Ureter (tissue), 1 donor: ENCODE measurements around the gene CUL7. TPM values are rescaled to one million over a fixed set of nuclear protein-coding genes. Genes with fewer than 3 reads are reported as not detected.
"Not testable (repeated sequence)": the region's sequence is repeated elsewhere in the genome, so short reads cannot be mapped to it uniquely, and the experiment has no call there.

Source experiments
- DNase-seq: peaks from one replicate; pipeline ENCODE4 v3.0.0-alpha.2; 2020; ENCODE audit warnings: low spot score
- total RNA-seq: library from RNA; stranded (reverse); gene quantifications from one replicate; pipeline ENCODE4 v1.2.4, GENCODE V29; 2023
- donor health status: DM: yes; HTN: yes; CAD: no.

The CUL7 gene
- 28.8 TPM for total RNA-seq

- peak; percentile 94 for DNase-seq
Measured at GRCh38 chr6:43053545-43054205, at the start of gene CUL7. Gene CUL7, minus strand, starts transcription at chr6:43053851. Its CDS starts 1,063 bp downstream, at chr6:43052788.

DNA sequence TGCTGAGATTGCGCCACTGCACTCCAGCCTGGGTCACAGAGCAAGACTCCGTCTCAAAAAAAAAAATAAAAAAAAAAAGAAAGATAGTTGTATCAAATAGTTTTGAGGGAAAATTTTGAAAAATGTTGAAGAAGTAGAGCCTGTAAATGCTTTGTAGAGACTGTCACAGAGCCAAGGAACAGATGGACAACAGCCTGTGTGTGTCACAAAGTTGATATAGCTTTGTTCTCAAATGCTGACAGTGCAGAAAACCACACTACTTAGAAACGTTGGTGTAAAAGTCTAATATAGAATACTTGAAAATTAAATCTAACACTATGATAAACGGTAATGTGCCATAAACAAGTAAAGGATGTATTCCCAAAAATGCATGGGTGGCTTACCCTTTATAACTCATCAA lies 47.8 kb upstream of the CUL7 start:
- DNase-seq, result no peak

- DNase-seq, result no peak
Measured at GRCh38 chr6:43097502-43097901, 43.9 kb upstream of the CUL7 start.

DNA sequence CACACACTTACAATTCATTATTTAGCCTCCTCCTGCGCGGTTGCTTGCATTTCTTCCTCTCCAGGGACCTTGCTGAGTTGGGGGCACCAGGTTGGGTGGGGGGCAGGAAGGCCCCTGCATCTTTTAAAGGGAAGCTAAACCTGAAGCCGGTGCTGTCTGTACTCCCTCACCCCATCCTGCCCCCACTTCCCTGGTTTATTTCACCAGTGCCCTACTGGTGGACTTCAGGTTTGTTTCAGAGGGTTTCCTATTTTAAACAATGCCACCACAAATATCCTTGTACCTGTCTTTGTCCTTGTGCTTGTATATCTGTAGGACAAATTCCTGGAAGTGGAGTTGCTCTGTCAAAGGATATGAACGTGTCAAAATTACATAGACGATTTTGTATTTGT lies 43.4 kb upstream of the CUL7 start:
- no peak for DNase-seq

- peak; percentile 62 for DNase-seq
Measured at GRCh38 chr6:43096451-43097097, 42.9 kb upstream of the CUL7 start.

DNA sequence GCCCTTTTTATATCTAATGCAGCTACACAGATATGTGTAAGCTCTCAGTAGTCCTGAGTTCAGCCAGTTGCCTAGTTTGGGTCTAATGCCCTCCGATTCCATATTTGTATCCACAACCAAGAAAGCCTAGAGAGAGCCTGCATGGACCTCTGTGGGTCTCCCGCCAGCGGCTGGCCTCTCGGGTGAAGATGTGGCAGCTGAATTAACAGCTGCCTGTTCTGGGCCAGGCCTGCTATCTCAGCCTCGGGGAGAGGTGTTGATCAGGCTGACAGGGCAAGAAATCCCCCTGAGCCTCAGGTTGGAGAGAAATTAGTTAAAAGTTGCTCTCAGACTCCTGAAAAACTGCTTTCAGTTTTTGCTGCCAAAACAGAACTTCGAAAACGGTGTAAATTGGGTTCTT lies 42.3 kb upstream of the CUL7 start:
- no peak for DNase-seq

GRCh38 chr6:43093436-43094289 lies 40.0 kb upstream of the CUL7 start:
- DNase-seq, result no peak

DNA sequence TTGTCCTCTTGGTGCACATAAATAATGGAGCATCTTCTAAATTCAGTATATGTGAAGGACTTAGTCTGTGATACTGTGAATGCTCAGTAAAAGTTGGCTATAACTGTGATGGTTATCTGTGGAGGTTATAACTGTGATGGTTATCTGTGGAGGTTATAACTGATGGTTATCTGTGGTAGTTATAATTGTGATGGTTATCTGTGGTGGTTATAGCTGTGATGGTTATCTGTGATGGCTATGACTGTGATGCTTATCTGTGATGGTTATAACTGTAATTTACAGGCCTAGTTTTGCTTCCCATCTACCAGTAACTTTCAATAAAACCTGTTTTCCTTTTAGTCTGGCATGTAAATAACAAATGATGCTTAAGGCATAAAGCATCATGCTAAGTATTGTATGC lies 39.0 kb upstream of the CUL7 start:
- no peak for DNase-seq

- no peak for DNase-seq
Measured at GRCh38 chr6:43091436-43091991, 37.9 kb upstream of the CUL7 start.

DNA sequence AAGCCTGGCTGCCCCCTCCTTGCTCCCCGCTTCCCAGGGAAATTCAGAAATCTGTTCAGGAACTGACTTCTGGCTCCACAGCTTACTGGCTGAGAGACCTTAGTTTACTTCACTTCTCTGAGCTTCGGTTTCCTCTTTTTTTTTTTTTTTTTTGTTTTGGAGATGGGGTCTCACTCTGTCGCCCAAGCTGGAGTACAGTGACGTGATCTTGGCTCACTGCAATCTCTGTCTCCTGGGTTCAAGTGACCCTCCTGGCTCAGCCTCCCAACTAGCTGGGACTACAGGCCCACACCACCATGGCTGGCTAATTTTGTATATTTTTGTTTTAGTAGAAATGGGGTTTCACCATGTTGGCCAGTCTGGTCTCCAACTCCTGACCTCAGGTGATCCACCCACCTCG lies 37.4 kb upstream of the CUL7 start:
- no peak for DNase-seq

DNA sequence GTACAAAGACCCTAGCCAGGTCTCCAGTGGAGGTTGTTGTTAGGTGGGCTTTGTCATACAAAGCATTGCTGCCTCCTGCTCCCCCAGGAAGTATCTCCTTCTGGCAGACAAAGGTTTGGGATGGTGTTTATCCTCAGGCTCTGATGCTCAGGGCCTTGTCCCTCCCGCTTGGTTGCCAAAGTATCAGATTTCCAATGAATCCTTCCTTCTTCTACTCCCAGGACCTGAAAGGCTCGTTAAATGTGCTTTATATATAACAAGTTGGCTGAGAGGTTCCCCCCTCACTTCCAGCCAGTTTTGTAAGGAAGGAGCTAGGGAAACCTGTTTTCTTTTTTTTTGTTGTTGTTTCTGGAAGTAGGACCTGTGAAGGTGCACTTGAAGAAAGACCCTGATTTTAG lies 36.9 kb upstream of the CUL7 start:
- no peak for DNase-seq

DNA sequence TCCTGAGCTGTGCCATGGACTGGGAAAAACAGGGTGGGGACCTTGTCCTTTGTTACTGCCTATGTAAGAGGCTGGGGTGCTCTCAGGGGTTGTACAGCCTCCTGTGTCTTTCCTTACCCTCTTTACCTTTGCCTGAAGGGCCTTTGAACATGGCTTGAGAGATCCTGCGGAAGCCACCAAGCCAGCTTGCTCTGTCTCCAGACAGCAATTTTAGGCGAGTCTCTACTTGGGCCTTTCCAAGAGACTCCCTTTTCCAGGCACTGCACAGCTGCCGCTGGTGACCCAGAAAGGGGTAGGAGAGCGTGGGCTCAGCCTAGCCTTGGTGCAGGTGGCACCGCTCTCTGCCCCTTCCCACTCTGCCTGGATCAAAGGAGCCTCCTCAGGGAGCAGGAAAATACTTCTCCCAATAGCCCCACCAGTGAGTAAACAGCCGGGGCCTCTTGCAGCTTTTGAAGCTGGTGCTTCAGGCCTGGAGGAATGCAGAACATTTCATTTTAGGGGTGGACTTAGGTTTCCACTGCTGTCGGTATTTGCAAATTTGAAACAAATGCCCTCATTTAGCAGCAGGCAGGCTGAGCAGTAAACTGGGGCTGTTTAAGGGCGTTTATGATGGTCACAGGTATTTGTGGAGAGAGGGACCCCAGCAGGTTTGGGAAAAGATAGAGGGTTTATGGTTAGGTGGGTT lies 36.4 kb upstream of the CUL7 start:
- DNase-seq, result no peak

- DNase-seq, result no peak
Measured at GRCh38 chr6:43089467-43089866, 35.8 kb upstream of the CUL7 start.

DNA sequence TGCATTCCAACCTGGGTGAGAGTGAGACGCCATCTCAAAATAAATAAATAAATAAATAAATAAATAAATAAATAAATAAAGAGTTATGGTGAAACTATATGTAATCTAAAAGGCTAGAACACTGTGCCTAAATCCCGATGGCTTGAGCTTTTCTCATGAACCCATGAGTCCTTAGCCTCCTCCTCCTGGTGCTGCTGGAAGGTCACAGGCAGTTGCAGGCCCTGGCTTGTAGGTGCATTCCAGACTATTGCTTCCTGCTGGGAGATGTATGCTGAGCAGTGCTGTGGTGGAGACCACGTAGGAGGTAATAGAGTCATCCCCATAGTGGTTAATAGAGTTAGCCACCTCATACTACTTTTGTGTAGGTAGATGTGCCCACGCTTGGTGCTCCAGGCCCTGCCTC lies 35.0 kb upstream of the CUL7 start:
- DNase-seq, result peak; percentile 63

DNA sequence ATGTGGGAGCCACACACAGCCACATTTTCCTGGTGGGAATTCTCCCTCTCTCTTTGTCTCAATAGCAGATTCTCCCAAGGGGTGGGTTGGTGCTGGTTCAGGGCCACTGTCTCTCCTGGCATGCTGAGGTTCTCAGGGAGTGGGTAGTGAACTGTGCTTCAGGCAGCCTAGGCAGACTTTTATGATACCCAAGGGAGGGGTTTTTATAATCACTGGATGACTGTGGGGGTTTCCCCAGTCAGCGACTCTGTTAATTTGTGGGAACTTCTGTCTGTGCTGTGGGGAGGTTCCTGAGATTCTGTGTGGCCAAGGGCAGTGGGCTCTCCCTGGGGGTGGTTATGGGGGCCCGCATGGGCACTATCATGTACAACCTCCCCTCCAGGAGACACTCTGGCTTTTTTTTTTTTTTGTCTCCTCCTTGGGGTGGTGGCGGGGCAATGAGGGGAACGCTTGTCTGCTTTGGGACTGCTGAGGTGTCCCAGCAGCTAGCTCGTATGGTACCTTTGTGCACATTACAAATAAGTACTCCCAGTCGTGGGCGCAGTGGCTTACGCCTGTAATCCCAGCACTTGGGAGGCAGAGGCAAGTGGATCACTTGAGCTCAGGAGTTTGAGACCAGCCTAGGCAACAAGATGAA lies 32.5 kb upstream of the CUL7 start:
- no peak for DNase-seq

GRCh38 chr6:43082806-43083655 lies 29.4 kb upstream of the CUL7 start:
- no peak for DNase-seq

- not testable (repeated sequence) for DNase-seq
Measured at GRCh38 chr6:43081922-43082321, 28.3 kb upstream of the CUL7 start.

- DNase-seq, result no peak
Measured at GRCh38 chr6:43081043-43081442, 27.4 kb upstream of the CUL7 start.

DNA sequence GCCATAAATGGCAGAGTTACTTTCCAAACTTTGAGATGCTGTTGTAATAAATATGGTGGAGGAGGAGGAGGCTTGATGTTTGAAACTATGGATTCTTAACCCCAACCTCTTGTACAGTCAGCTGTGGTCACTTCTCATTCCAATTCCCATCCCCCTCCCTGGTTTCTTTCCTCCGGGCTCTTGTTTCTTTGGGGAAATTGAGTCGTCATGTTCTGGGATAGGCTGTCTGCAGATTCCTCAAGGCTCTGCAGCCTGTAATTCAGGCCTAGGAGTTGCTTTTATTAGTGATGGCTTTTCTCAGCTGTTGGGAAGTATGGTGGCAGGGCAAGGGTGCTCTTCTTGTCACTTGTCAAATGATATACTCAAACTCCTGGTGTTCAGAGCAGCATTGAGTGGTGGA lies 25.0 kb upstream of the CUL7 start:
- DNase-seq, result no peak

GRCh38 chr6:43077981-43078511 lies 24.4 kb upstream of the CUL7 start:
- no peak for DNase-seq
